Stimulated activated CD4-positive, alpha-beta T cell treated with anti-CD3 and anti-CD28 coated beads, TNF-alpha, amount 100 ng/mL, for 4 hours (primary cell): ENCODE measurements around the gene CHTF18.
"Not testable (repeated sequence)": the region's sequence is repeated elsewhere in the genome, so short reads cannot be mapped to it uniquely, and the experiment has no call there.

Source experiments
- DNase-seq, 3 experiments: peaks; one replicate each; pipeline ENCODE4 v3.0.0-alpha.2; 2020; ENCODE audit warnings: low read depth in 3 of 3

The CHTF18 gene

DNA sequence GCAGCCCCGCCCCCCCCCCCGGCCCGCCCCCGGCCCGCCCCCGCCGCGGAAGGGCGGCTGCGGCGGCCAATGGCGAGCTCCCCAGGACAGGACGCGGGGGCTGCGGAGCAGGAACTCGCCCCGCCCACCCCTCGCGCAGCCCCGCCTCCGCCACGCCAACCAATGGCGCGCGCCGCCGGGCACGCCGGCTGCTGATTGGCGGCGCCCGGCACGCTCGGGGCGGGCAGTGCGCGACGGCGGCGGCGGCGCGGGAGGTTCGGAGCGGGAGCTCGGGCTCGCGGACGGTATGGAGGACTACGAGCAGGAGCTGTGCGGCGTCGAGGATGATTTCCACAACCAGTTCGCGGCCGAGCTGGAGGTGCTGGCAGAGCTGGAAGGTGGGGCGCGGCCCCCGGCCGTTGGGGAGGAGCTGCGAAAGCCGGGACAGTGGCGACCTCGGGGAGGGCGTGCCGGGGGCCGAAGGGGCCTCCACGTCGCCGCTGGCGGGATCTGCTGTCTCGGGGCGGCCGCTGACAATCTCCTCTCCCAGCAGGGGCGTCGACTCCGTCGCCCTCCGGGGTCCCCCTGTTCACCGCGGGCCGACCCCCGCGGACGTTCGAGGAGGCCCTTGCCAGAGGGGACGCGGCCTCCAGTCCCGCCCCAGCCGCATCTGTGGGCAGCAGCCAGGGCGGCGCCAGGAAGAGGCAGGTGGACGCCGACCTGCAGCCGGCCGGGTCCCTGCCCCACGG is at the start of gene CHTF18:
Gene CHTF18 (plus strand): TSS at position 222 of the 728 bp plus-strand sequence. CDS start 65 bp downstream, at position 287.
- DNase-seq = peak; percentile 88 to 92 (median 91)

DNA sequence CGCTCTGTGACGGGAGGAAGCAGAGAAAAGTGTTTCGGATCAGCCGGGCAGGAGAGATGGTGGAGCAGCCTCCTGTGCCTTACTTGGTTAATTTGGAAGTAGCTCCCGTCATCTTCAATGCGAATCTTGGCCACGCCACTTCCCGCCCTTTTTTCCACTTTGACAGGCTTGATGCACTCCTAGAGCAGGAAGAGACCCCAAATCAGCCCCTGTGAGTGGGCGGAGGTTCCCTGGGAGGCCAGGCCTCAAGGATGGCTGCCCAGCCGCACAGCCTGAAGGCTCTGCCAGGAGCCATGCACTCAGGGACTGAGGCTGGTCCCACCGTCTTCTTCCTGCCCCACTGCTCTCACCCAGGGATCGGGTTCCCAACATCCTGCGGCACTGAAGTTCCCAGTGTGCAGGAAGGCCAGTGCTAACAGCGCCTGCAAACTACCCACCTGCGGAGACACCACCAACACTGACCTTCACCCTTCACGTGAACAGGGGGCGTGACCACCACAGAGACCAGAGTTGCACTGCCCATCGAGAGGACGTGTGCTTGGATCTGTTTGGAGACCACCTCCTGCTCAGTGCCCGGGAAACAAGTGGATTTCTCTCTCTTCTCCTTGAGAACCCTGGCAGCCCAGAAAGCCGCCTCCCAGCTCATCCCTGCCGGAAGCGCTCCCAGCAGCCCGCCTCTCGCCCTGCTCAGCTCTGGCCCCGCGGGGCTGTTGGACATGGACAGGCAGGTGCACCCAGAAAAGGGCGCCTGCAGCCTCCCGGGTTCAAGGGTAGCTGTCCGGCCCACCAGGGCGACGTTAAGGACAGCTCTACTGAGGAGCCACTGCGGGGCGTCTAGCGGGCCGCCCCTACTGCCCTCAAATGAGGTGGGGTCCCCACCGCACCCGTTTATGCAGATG is 48.6 kb upstream of the CHTF18 start:
- DNase-seq = no peak

DNA sequence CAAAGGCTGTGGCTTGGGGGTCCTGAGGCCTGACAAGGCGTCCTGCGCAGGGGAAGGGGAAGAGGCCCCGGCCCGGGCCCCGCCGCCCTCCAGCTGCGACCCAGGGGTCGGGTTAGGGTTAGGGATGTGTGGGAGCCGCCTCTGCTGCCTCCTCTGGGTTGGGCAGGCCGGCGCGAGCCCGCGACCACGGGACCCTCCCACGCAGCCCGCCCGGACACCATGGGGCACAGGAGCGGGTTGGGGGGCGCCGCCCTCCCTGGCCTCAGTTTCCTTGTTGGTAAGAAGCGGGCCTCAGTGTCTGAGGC is 48.0 kb upstream of the CHTF18 start:
- no peak for DNase-seq

DNA sequence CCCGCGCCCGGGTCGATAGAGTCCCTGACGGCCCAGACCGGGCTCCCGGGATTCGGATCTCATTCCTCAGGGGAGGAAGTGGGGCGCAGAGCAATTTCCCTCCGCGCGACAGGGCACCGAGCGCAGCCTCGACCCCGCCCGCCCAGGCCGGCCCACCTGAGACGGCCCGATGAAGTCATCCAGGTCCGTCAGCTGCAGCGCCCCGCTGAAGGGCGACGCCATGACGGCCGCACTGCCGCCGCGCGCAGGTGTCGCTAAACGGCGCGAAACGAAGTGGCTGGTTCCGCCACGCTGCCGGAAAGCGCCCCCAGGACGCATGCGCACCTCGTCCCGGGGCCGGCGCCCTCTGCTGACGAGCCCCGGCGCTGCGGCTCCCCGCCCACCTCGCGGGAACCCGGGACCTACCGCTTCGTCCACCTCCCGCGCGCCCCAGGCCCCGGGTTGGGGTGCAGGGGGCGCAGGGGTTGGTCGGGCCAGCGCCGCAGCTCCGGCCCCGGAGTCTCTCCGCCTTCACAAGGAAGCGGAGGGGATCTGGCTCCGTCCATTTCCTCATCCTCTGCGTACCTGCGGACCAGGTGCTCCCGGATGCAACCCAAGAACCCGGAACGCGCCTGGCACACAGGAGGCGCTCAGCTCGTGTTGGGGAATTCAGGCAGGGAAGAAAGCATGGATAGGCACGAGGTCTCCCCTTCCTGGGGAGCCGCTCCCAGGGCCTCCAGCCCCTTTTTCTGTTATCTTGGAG is 47.5 kb upstream of the CHTF18 start, which contains the start of gene CIAO3:
Gene CIAO3 (minus strand): TSS at position 234 of the 742 bp plus-strand sequence. CDS start 12 bp downstream, at position 222.
- peak; percentile 85 to 92 (median 90) for DNase-seq

DNA sequence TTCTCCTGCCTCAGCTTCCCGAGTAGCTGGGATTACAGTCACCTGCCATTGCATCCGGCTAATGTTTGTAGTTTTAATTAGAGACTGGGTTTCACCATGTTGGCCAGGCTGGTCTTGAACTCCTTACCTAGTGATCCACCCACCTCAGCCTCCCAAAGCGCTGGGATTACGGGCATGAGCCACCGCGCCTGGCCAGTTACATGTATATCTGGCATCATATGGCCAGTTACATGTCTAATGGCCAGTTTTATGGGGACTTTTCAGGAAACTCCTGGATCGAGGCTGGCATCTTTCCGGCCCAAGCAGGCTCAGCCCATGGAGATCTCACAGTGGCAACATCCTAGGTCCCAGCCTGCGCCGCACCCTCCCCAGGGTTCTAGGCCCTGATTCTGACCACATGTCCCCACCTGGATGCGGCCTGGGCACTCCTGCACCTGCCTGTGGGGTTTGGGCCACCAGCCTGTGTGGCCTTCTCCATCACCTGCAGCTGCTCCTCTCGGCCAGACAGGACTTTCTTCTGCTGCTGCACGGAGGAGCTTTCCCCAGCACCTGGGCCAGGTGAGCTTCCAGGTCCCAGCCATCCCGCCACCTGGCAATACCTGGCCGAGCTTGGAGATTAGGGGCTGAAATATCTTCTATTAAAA is 46.3 kb upstream of the CHTF18 start:
- no peak for DNase-seq

DNA sequence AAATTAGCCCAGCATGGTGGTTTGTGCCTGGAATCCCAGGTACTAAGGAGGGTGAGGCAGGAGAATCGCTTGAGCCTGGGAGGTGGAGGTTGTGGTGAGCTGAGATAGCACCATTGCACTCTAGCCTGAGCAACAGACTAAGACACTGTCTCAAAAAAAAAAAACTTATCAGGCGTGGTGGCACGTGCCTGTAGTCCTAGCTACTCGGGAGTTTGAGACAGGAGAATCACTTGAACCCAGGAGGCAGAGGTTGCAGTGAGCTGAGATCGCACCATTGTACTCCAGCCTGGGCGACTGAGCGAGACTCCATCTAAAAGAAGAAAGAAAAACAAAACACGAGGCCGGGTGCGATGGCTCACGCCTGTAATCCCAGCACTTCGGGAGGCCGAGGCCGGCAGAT is 45.5 kb upstream of the CHTF18 start:
- DNase-seq = not testable (repeated sequence)

DNA sequence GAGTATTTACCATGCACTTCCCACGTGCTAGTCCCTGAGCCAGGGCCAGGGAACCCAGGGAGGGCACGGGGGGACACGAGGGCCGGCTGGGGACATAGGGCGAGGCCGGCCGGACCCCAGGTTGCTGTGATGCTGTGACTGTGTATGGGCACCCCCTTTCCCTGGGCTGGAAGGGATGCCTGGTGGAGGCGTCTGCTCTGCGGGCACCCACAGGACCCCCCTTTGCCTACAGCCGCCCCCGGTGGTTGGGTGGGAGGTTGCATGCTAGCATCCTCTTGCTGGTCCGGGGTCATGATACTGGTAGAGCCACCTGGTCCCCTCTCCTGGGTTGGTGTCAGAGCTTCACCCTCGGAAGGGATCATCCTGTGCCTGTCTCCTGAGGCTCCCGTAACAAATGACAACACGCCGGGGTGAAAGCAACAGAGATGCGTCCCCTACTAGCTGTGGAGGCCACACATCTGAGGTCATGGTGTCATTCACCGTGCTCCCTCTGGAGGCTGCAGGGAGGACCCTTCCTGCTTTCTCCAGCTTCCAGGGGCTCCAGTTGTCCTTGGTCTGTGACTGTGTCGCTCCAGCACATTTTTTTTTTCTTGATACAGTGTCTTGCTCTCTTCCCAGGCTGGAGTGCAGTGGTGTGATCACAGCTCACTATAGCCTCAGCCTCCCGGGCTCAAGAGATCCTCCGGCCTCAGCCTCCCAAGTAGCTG is 44.5 kb upstream of the CHTF18 start:
- DNase-seq = no peak

DNA sequence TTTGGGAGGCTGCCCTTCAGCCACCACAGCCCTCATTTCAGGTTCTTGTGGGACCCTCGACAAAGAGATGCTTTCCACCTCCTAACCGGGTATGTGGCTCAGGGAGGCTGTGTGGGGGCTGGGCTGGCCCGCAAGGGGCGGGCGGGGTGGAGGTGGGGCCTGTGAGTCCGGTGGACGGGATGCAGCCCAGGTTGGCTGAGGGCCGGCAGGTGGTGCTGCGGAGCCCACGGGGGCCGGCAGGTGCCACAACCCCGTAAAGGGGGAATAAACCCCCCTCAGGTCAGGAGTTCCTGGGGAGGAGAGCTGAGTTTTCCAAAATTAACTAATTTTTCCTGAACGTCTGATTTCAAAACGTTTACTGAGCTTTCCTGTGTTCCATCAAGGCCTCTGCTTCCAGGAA is 42.7 kb upstream of the CHTF18 start:
- no peak for DNase-seq

DNA sequence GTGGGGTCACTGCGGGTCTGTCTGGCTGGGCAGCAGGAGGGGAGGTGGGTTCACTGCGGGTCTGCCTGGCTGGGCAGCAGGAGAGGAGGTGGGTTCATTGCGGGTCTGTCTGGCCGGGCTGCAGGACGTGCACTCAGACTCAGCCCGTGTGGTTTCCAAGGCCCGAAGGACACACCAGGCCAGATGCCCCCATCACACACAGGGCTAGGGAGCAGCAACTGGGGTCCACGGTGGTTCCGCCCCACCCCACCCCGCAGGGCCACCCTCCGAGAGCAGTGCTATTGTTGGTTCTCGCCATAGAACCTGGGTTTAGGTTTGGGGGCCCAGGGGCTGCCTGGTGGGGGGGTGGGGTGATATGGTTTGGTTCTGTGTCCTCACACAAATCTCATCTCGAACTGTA is 41.8 kb upstream of the CHTF18 start:
- no peak for DNase-seq

DNA sequence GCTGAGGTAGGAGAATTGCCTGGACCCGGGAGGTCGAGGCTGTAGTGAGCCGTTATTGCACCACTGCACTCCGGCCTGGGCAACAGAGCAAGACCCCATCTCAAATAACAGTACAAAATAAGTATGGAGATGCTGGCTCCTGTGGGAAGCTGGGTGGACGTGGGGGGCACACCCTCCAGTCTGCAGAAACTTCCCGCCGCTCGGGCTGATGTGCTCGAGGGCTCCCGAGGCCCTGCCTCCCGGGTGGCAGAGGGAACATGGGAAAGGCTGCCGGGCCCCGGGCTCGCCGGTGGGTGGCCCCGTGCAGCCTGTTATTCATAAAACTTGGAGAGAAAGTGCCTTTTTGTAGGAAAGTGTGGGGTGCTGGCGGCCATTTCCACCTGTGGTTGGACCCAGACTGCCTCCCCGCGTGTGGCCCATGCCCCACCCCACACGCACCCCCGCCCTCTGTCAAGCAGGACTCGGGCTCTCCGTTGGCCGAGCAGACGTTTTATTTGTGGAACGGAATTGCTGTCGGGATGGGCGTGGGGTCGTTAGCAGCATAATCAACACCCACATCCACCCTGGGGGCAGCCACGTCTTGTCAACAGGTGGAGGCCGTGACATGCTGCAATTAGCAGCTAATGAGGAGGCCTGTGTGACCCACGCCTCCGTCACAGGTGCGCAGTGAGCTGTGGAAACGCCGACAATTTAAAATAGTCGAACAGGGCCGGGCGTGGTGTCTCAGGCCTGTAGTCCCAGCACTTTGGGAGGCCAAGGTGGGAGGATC is 40.3 kb upstream of the CHTF18 start:
- DNase-seq = no peak

DNA sequence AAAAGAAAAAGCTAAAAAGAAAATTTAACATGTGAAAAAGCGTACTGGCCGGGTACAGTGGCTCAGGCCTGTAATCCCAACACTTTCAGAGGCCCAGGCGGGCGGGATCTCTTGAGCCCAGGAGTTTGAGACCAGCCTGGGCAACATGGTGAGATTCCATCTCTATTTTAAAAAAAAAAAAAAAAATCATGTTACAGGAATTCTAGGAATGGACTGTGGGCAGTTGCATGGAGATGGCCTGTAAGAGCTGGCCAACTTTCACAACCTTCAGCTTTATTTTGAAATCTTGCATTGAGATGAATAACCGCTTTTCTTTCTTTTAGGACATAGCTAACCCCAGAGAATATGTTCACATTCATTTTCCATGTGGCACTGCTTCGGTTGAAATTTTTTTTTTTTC is 39.4 kb upstream of the CHTF18 start:
- DNase-seq = no peak

DNA sequence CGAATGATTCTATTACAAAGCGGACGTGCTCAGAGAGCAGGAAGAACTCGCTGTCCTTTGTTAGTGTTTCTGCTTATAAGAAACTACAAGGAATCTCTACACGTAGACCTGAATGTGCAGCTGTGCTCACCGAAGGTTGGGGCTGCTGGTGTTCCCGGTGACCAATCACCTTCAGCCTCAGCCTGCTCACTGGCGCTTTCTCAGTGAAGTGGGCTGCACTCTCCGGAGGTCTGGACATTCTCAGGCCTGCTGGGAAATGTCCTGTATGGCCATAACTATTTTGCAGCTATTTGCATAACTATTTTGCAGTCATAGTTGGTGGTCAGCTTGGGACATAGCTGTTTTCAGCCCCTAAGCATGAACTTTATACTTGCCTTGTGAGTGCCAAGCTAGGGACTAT is 37.9 kb upstream of the CHTF18 start:
- DNase-seq = no peak

DNA sequence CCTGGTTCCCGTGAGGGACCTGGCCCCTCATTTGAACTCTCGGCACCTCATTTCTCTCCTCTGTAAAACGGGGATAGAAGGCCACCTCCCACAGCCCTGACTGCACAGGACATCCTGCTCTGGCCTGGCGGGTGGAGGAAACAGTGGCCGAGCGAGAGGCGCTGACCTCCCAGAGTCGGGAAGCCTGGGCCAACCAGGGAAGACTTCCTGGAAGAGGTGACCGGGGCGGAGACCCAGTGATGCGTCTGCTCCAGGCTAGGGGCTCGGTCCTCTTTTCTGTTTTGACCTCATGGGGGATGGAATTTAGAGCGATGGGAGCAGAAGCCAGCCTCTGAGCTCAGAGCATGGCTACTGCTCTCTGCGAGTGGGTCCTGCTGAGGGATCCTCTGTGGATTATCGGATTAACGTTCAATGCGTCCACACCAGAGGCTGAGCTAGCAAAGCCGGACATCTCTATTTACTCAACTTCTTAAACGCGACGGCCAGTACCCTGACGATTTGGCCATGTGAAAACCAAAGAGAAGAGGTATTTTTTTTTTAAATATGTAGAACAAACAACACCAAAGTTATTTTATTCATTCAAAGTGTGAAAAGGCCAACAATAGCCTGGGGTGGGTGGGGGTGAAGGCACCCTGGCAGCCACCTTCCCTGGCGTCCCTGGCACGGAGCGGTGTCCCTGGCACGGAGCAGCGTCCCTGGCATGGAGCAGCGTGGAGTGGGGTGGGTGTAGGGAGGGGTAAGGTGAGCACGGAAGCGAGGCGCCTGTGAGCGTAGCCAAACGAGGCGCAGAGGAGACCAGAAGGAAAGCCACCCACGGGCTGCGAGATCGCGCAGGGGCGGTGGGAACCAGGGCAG is 37.0 kb upstream of the CHTF18 start:
- no peak for DNase-seq

DNA sequence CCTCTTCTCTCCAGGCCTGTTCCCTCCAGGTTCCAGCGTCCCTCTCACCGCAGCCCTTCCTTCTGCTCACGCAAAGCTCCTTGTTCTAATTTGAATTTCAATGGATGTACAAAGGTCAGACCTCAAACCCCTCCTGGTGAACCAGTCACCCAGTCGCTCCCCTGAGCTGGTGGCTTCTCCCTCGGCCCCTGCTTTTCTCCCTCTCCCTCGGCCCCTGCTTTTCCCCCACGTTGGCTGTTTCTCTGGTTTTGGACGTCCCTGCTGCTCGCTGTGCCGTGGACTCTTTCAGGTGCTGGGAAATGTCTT is 36.5 kb upstream of the CHTF18 start:
- DNase-seq = no peak

DNA sequence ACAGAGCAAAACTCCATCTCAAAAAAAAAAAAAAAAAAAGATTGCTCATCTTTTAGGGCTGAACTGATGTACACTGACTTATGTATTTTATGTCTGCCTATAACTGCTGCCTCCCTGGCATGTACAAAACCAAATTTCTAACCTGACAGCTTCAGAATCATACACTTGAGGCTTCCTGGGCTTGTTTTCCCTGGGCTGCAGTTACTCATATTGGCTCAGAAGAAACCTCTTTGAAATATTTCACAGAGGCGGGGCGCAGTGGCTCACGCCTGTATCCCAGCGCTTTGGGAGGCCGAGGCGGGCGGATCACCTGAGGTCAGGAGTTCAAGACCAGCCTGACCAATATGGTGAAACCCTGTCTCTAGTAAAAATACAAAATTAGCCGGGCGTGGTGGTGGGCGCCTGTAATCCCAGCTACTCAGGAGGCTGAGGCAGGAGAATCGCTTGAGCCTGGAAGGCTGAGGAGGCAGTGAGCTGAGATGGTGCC is 34.3 kb upstream of the CHTF18 start:
- not testable (repeated sequence) for DNase-seq

DNA sequence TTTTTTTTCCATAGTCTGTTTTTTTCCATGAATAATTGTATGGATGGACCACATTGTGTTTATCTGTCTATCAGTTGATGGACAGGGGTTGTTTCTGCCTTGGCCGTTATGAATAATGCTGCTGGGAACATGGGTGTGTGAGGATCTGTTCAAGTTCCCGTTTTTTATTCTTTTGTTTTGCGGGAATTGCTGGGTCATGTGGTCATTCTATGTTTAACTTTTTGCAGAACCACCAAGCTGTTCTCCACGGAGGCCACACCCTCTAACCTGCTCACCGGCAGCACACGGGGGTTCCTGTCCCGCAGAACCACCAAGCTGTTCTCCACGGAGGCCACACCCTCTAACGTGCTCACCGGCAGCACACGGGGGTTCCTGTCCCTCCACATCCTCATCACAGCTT is 33.8 kb upstream of the CHTF18 start:
- DNase-seq = no peak

DNA sequence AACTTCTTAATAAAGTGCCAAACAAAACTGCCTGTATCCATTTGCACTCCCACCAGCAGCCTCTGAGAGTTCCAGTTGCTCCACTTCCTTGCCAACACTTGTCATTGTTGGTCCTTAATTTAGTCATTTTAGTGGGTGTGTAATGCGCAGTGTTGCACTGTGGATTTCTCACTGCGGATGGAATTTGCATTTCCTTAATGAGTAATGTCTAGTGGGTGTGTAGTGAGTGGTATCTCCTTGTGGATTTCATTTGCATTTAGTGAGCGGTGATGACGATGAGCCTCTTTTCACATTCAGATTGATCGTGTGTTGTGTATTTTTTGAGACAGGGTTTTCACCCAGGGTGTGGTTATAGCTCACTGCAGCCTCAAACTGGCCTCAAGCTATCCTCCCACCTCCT is 32.0 kb upstream of the CHTF18 start:
- no peak for DNase-seq

DNA sequence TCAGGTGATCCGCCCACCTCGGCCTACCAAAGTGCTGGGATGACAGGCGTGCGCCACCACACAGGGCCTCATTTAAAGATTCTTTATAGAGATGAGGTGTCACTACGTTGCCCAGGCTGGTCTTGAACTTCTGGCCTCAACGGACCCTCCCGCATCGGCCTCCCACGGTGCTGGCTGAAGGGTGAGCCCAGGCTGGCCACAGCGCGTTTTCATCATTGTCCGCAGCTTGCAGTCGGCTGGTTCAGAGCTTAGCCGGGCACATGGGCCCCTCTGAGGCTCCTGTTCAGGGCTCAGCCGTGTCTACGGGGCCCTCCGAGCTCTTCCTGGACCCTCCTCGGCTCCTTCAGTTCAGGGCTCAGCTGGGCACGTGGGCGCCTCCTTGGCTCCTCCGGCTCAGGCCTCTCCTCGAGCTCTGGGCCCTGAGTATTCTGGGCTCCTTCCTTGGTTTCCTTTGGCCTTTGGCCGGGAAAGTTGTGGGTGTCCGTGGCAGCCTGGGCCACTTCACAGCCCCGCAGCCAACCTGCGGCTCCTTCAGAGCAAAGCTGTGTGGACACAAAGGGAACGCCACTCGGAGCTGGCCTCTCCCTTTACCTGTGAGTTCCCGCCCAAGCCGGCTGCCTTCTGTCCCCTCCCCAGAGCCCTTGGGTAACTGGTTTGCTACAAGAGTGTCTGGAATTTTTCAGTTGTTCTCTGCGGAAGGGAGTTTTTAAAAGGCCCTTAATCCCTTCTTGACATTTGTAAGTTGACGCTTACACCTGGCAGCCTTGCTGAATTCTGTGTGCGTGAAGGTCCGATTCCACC is 29.1 kb upstream of the CHTF18 start:
- no peak for DNase-seq

DNA sequence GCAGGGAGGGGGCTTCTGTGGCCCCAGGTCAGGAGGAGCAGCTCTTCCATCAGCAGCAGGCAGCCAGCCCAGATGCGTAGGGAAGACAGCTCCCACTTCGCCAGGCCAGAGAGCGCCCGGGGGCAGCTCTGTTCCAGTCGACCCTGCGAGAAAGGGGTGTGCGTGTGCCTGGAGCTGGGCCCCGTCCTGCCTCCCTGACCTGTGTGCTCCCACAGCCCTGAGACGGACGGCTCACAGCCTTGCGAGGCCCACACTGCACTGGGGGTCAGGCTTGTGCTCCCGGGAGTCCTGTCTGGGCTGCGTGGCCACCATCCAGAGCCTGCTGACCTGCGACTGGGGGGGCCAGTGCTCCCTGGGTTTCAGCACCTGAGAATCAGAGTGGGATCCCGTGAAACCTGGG is 28.4 kb upstream of the CHTF18 start:
- DNase-seq = no peak
